Measurements from ENCODE around the gene RAD18. TPM values are rescaled to one million over a fixed set of nuclear protein-coding genes. Genes with fewer than 3 reads are reported as not detected.

The RAD18 gene
- total RNA-seq, 1 donor from 2014 or later, result 6.0 TPM

GRCh38 chr3:8879347-8879944 lies 83.8 kb downstream of the RAD18 start:
- Histone ChIP-seq H3K79me2 (ENCODE audit: insufficient read depth, low read length) (no peaks in the 10 kb centered on the region), H3K9ac (ENCODE audit: low read length) (no peak overlapping the region), H3K4me3 (ENCODE audit: insufficient read depth, low read depth, low read length) (no peak overlapping the region), H4K20me1 (ENCODE audit: insufficient read depth, low read length) (no peaks in the 10 kb centered on the region), H3K4me2 (ENCODE audit: low read length) (no peak overlapping the region), H3K27me3 (ENCODE audit: insufficient read depth, low read length) (no peaks in the 10 kb centered on the region), H3K36me3 (ENCODE audit: insufficient read depth, low read length) (peaks cover 10% of the 10 kb centered on the region), H3K27ac (ENCODE audit: low read depth, low read length) (no peak overlapping the region), H3K9me3 (ENCODE audit: insufficient read depth, low read depth, low read length) (no peaks in the 10 kb centered on the region), H3K4me1 (ENCODE audit: insufficient read depth, low read length) (no peaks in the 10 kb centered on the region), H2AFZ (ENCODE audit: low read depth, low read length) (no peak overlapping the region)
- TF ChIP-seq EZH2 (IDR thresholded peaks at IDR 0.05; ENCODE audit: insufficient read depth, low read length), result no peak
- TF ChIP-seq, protein P1, sequence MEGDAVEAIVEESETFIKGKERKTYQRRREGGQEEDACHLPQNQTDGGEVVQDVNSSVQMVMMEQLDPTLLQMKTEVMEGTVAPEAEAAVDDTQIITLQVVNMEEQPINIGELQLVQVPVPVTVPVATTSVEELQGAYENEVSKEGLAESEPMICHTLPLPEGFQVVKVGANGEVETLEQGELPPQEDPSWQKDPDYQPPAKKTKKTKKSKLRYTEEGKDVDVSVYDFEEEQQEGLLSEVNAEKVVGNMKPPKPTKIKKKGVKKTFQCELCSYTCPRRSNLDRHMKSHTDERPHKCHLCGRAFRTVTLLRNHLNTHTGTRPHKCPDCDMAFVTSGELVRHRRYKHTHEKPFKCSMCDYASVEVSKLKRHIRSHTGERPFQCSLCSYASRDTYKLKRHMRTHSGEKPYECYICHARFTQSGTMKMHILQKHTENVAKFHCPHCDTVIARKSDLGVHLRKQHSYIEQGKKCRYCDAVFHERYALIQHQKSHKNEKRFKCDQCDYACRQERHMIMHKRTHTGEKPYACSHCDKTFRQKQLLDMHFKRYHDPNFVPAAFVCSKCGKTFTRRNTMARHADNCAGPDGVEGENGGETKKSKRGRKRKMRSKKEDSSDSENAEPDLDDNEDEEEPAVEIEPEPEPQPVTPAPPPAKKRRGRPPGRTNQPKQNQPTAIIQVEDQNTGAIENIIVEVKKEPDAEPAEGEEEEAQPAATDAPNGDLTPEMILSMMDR (IDR thresholded peaks at IDR 0.05; ENCODE audit: insufficient read depth, low read depth, low read length), result no peak
- Mint-ChIP-seq H3K36me3 (ENCODE audit: low read depth, unreplicated experiment) (peaks cover 10% of the 10 kb centered on the region), H3K27me3 (ENCODE audit: low read depth, unreplicated experiment) (no peaks in the 10 kb centered on the region), H3K9me3 (ENCODE audit: unreplicated experiment) (peaks cover 5% of the 10 kb centered on the region), H3K4me3 (ENCODE audit: unreplicated experiment) (no peak overlapping the region), H3K27ac (ENCODE audit: unreplicated experiment) (no peak overlapping the region), H3K4me1 (ENCODE audit: low read depth, unreplicated experiment) (peaks cover 9% of the 10 kb centered on the region)
- DNase-seq (ENCODE audit: low read depth), result no peak
- no peak for FAIRE-seq

DNA sequence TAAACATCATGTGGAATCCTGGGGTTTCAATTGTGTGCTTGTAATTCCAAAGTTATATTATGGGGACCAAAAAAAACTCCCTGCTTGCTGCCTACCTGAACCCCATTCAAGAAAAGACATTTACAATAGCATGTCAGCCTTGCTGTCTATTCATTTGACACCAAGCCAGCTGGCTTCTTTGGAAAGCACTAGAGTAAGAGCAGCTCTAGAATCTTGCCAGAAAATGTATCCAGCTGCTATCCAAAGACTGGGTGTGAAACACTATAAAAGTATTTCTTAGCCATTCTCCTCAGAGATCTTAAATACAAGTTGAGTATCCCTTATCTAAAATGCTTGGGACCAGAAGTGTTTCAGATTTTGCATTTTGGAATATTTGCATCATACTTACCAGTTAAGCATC lies 87.4 kb downstream of the RAD18 start:
- H3K36me3 Mint-ChIP-seq (ENCODE audit: low read depth, unreplicated experiment), result no peaks in the 10 kb centered on the region
- Histone ChIP-seq H3K4me3 (ENCODE audit: insufficient read depth, low read depth, low read length) (no peak overlapping the region), H4K20me1 (ENCODE audit: insufficient read depth, low read length) (no peaks in the 10 kb centered on the region), H3K4me1 (ENCODE audit: insufficient read depth, low read length) (peaks cover 3% of the 10 kb centered on the region), H2AFZ (ENCODE audit: low read depth, low read length) (no peak overlapping the region), H3K27me3 (ENCODE audit: insufficient read depth, low read length) (no peaks in the 10 kb centered on the region), H3K79me2 (ENCODE audit: insufficient read depth, low read length) (no peaks in the 10 kb centered on the region), H3K4me2 (ENCODE audit: low read length) (no peak overlapping the region), H3K27ac (ENCODE audit: low read depth, low read length) (no peak overlapping the region), H3K9me3 (ENCODE audit: insufficient read depth, low read depth, low read length) (no peaks in the 10 kb centered on the region), H3K9ac (ENCODE audit: low read length) (no peak overlapping the region), H3K36me3 (ENCODE audit: insufficient read depth, low read length) (peaks cover 5% of the 10 kb centered on the region)
- no peak overlapping the region for H3K27ac Mint-ChIP-seq (ENCODE audit: unreplicated experiment)
- H3K9me3 Mint-ChIP-seq (ENCODE audit: unreplicated experiment), result peaks cover 2% of the 10 kb centered on the region
- FAIRE-seq, result no peak
- H3K4me3 Mint-ChIP-seq (ENCODE audit: unreplicated experiment), result no peak overlapping the region
- DNase-seq (ENCODE audit: low read depth), result no peak
- H3K27me3 Mint-ChIP-seq (ENCODE audit: low read depth, unreplicated experiment), result no peaks in the 10 kb centered on the region
- H3K4me1 Mint-ChIP-seq (ENCODE audit: low read depth, unreplicated experiment), result peaks cover 21% of the 10 kb centered on the region
- TF ChIP-seq, protein P1 (IDR thresholded peaks at IDR 0.05; ENCODE audit: insufficient read depth, low read depth, low read length), result no peak
- TF ChIP-seq EZH2 (IDR thresholded peaks at IDR 0.05; ENCODE audit: insufficient read depth, low read length), result no peak

GRCh38 chr3:8873740-8874139 lies 89.5 kb downstream of the RAD18 start:
- Histone ChIP-seq H3K9me3 (ENCODE audit: insufficient read depth, low read depth, low read length) (no peaks in the 10 kb centered on the region), H3K4me3 (ENCODE audit: insufficient read depth, low read depth, low read length) (no peak overlapping the region), H4K20me1 (ENCODE audit: insufficient read depth, low read length) (no peaks in the 10 kb centered on the region), H3K27ac (ENCODE audit: low read depth, low read length) (no peak overlapping the region), H3K9ac (ENCODE audit: low read length) (no peak overlapping the region), H3K4me2 (ENCODE audit: low read length) (no peak overlapping the region), H3K27me3 (ENCODE audit: insufficient read depth, low read length) (no peaks in the 10 kb centered on the region), H2AFZ (ENCODE audit: low read depth, low read length) (no peak overlapping the region), H3K79me2 (ENCODE audit: insufficient read depth, low read length) (no peaks in the 10 kb centered on the region), H3K36me3 (ENCODE audit: insufficient read depth, low read length) (no peaks in the 10 kb centered on the region), H3K4me1 (ENCODE audit: insufficient read depth, low read length) (peaks cover 17% of the 10 kb centered on the region)
- Mint-ChIP-seq H3K27ac (ENCODE audit: unreplicated experiment) (no peak overlapping the region), H3K9me3 (ENCODE audit: unreplicated experiment) (peaks cover 2% of the 10 kb centered on the region), H3K36me3 (ENCODE audit: low read depth, unreplicated experiment) (no peaks in the 10 kb centered on the region), H3K27me3 (ENCODE audit: low read depth, unreplicated experiment) (no peaks in the 10 kb centered on the region), H3K4me1 (ENCODE audit: low read depth, unreplicated experiment) (peaks cover 36% of the 10 kb centered on the region), H3K4me3 (ENCODE audit: unreplicated experiment) (no peak overlapping the region)
- DNase-seq (ENCODE audit: low read depth) (no peak), FAIRE-seq (no peak)
- TF ChIP-seq, protein P1 (IDR thresholded peaks at IDR 0.05; ENCODE audit: insufficient read depth, low read depth, low read length), result no peak
- no peak for TF ChIP-seq EZH2 (IDR thresholded peaks at IDR 0.05; ENCODE audit: insufficient read depth, low read length)

Measured in astrocyte (in vitro differentiated cells and primary cell).